Type B pancreatic cell (in vitro differentiated cells): ENCODE measurements around the gene AKT2. TPM values are rescaled to one million over a fixed set of nuclear protein-coding genes. Genes with fewer than 3 reads are reported as not detected.

Experiments used
- DNase-seq: peaks from one replicate; pipeline ENCODE4 v3.0.0; 2021; ENCODE audit warnings: mixed read lengths; ENCODE audit not compliant: unreplicated experiment; ENCODE audit errors: extremely low spot score
- H3K27ac Mint-ChIP-seq: 2 replicates; pipeline ENCODE4 v1.8.0; 2021; ENCODE audit warnings: mild to moderate bottlenecking, mixed read lengths
- H3K27me3 Mint-ChIP-seq: 2 replicates; pipeline ENCODE4 v1.8.0; 2021; ENCODE audit warnings: mixed read lengths
- H3K36me3 Mint-ChIP-seq: 2 replicates; pipeline ENCODE4 v1.8.0; 2021; ENCODE audit warnings: mixed read lengths
- H3K4me1 Mint-ChIP-seq: one replicate; pipeline ENCODE4 v1.8.0; 2021; ENCODE audit warnings: mixed read lengths; ENCODE audit not compliant: unreplicated experiment
- H3K4me3 Mint-ChIP-seq: 2 replicates; pipeline ENCODE4 v1.8.0; 2021; ENCODE audit warnings: mild to moderate bottlenecking, mixed read lengths
- H3K9me3 Mint-ChIP-seq: 2 replicates; pipeline ENCODE4 v1.8.0; 2021; ENCODE audit warnings: mixed read lengths
- total RNA-seq: library from RNA; stranded (reverse); gene quantifications from 2 replicates; pipeline ENCODE4 v1.2.1, GENCODE V29; 2021; ENCODE audit warnings: low replicate concordance
- TF ChIP-seq, protein P1 (sequence below): fragments of 200-600 bp; sonication (generic); conservative IDR thresholded peaks from 2 replicates; pipeline ENCODE4 v1.5.0; 2021; ENCODE audit warnings: antibody characterized with exemption, mild to moderate bottlenecking

AKT2 gene
- total RNA-seq, 1 donor from 2014 or later = 149 TPM

GRCh38 chr19:40285353-40286234 is 449 bp upstream of the AKT2 start:
- TF ChIP-seq, protein P1, sequence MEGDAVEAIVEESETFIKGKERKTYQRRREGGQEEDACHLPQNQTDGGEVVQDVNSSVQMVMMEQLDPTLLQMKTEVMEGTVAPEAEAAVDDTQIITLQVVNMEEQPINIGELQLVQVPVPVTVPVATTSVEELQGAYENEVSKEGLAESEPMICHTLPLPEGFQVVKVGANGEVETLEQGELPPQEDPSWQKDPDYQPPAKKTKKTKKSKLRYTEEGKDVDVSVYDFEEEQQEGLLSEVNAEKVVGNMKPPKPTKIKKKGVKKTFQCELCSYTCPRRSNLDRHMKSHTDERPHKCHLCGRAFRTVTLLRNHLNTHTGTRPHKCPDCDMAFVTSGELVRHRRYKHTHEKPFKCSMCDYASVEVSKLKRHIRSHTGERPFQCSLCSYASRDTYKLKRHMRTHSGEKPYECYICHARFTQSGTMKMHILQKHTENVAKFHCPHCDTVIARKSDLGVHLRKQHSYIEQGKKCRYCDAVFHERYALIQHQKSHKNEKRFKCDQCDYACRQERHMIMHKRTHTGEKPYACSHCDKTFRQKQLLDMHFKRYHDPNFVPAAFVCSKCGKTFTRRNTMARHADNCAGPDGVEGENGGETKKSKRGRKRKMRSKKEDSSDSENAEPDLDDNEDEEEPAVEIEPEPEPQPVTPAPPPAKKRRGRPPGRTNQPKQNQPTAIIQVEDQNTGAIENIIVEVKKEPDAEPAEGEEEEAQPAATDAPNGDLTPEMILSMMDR = no peak

DNA sequence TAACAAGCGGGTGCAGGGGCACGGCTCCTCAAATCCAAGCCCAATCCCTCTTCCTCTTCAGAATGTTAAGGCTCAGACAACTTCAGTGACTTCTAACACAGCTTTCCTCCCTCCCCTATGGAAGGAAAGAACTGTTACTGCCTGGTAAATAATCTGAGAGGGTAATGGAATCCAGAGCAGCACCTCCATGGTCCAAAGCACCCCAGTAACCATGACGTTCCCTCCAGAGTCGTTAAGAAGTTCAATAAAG is 969 bp downstream of the AKT2 start:
- Mint-ChIP-seq H3K9me3 (no peaks in the 10 kb centered on the region), H3K27me3 (no peaks in the 10 kb centered on the region), H3K27ac (peak overlapping the region; percentile 93), H3K4me3 (peak overlapping the region; percentile 97), H3K4me1 (peaks cover 28% of the 10 kb centered on the region), H3K36me3 (no peaks in the 10 kb centered on the region)
- TF ChIP-seq, protein P1 = no peak
- no peak for DNase-seq

More at GRCh38 chr19:40285353-40286234, 449 bp upstream of the AKT2 start:
- Mint-ChIP-seq H3K36me3 (no peaks in the 10 kb centered on the region), H3K27me3 (no peaks in the 10 kb centered on the region), H3K27ac (peak overlapping the region; percentile 99), H3K4me1 (peaks cover 24% of the 10 kb centered on the region), H3K9me3 (no peaks in the 10 kb centered on the region), H3K4me3 (peak overlapping the region; percentile 85)
- peak; percentile 97 for DNase-seq

DNA sequence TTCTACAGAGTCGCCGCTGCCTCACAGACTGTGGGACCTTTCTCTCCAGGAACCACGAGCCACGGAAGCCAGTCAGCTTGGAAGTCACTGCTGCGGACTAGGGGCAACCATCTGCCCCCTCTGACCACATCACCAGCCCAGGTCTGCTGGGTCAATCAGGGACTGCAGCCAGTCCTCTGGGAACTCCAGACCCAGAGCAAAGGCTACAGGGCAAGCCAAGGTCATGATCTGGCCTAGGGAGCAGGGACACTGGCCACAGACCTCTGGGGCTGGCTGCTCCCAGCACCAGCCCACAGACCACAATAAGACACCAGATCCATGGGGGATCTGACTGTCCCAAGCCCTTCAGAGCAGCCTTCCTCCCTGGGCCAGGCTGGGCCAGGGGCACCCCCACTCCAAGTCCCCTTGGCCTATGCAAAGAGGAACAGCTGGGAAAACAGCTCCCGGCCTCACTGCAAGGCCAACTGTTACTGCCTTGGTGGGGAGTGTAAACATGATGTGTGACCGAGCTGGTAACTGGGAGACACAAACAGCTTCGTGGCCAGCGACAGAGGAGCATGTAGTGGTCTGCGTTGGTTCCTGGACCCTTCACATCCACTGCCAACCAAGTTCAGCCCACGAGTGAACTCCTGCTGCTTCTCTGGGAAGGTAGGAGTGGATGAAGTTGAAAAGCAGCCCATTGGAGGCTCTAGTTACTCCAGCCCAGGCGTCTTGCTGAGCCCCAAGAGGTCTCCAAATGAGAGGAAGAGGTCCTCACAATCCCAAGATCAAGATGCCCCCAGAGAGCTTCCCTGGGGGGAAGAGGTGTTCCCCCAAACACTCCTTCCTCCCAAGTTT is 1.5 kb downstream of the AKT2 start:
- H3K27ac Mint-ChIP-seq = peak overlapping the region; percentile 93
- H3K27me3 Mint-ChIP-seq = no peaks in the 10 kb centered on the region
- TF ChIP-seq, protein P1 = no peak
- no peaks in the 10 kb centered on the region for H3K9me3 Mint-ChIP-seq
- peaks cover 30% of the 10 kb centered on the region for H3K4me1 Mint-ChIP-seq
- peak overlapping the region; percentile 97 for H3K4me3 Mint-ChIP-seq
- H3K36me3 Mint-ChIP-seq = no peaks in the 10 kb centered on the region
- no peak for DNase-seq

GRCh38 chr19:40282920-40283319 is 2.2 kb downstream of the AKT2 start:
- Mint-ChIP-seq H3K4me3 (peak overlapping the region; percentile 97), H3K27me3 (no peaks in the 10 kb centered on the region), H3K9me3 (no peaks in the 10 kb centered on the region), H3K36me3 (no peaks in the 10 kb centered on the region), H3K27ac (peak overlapping the region; percentile 93), H3K4me1 (peaks cover 37% of the 10 kb centered on the region)
- DNase-seq = no peak
- TF ChIP-seq, protein P1 = no peak

- no peak for DNase-seq
- no peak overlapping the region for H3K4me3 Mint-ChIP-seq
- no peaks in the 10 kb centered on the region for H3K9me3 Mint-ChIP-seq
- no peaks in the 10 kb centered on the region for H3K36me3 Mint-ChIP-seq
- peaks cover 43% of the 10 kb centered on the region for H3K4me1 Mint-ChIP-seq
- no peaks in the 10 kb centered on the region for H3K27me3 Mint-ChIP-seq
- TF ChIP-seq, protein P1 = no peak
- H3K27ac Mint-ChIP-seq = peak overlapping the region; percentile 93
Observed at GRCh38 chr19:40282209-40282580, 3.0 kb downstream of the AKT2 start.
